Hepatocyte (in vitro differentiated cells): ENCODE data around the gene PPBP.

Experiments used
- CTCF ChIP-seq: fragments of 200-600 bp; sonication (generic); IDR thresholded peaks from 2 replicates; pipeline ENCODE4 v1.5.1; 2016; ENCODE audit warnings: antibody characterized with exemption, mild to moderate bottlenecking; ENCODE audit not compliant: poor library complexity
- EZH2phosphoT487 ChIP-seq: fragments of 200-600 bp; sonication (generic); IDR thresholded peaks from one replicate; pipeline ENCODE4 v1.6.1; 2018; ENCODE audit warnings: antibody characterized with exemption, mild to moderate bottlenecking, low read depth, moderate library complexity; ENCODE audit not compliant: unreplicated experiment, severe bottlenecking

- TF ChIP-seq CTCF = no peak
- TF ChIP-seq EZH2phosphoT487 = no peak
These were observed 42.3 kb upstream of the PPBP start for GRCh38 chr4:74030285-74030684.
